ENCODE measurements around the gene TTL. TPM values are rescaled to one million over a fixed set of nuclear protein-coding genes. Genes with fewer than 3 reads are reported as not detected.
"Not testable (repeated sequence)": the region's sequence is repeated elsewhere in the genome, so short reads cannot be mapped to it uniquely, and the experiment has no call there.

Gene TTL
- polyA plus RNA-seq, 3 donors: 2.7 to 13.9 (median 5.4) TPM

GRCh38 chr2:112433480-112433879, 48.5 kb upstream of the TTL start, which contains the start of gene RGPD8:
Gene RGPD8 (minus strand): TSS chr2:112433645. CDS start chr2:112433453, 192 bp downstream.
- DNase-seq: peak; percentile 77 to 87 (median 87)
- H3K4me1 Mint-ChIP-seq; H3K4me1 ChIP-seq (ENCODE audit: control insufficient read depth in 1 of 2, insufficient read depth in 2 of 2, low read length in 2 of 2); H3K36me3 Mint-ChIP-seq; H3K9me3 Mint-ChIP-seq; H3K36me3 ChIP-seq (replicated peaks in 1 of 2; ENCODE audit: control insufficient read depth in 1 of 2, insufficient read depth in 2 of 2, low read length in 2 of 2); H3K27me3 ChIP-seq (ENCODE audit: control insufficient read depth in 2 of 2, insufficient read depth in 2 of 2, low read length in 2 of 2); H3K27me3 Mint-ChIP-seq (ENCODE audit: low read depth in 3 of 3); H3K9me3 ChIP-seq (replicated peaks in 1 of 2; ENCODE audit: control insufficient read depth in 1 of 2, insufficient read depth in 1 of 2, low read length in 2 of 2); H3K4me2 ChIP-seq (replicated peaks; ENCODE audit: extremely low read depth, low read length, poor library complexity, severe bottlenecking); H4K20me1 ChIP-seq (ENCODE audit: insufficient read depth, low read length): not testable (repeated sequence)
- peaks cover 13% of the 10 kb centered on the region for H3K79me2 ChIP-seq (ENCODE audit: insufficient read depth, low read length)
- Mint-ChIP-seq H3K4me3 (peak within 1 kb of the TSS; percentile 77 to 78), H3K27ac (peak within 1 kb of the TSS in 6 of 7 donors; percentile 20 to 70 (median 39))
- intact Hi-C loops (cut with micrococcal nuclease): loop anchor here (10.0 kb wide), 2 partner anchors 179 to 379 kb away; partner anchors contain the start of genes ZC3H8 (in 2 of the 2) and TMEM87B (in 1 of the 2)
- H3K4me3 ChIP-seq (replicated peaks in 1 of 3; ENCODE audit: low read depth in 2 of 3, low read length in 3 of 3): peak within 1 kb of the TSS; percentile 43 to 66 (median 54)
- H3K27ac ChIP-seq (ENCODE audit: low read depth in 1 of 2, low read length in 2 of 2): peak within 1 kb of the TSS in 1 of 2 donors; percentile 41
- H3K9ac ChIP-seq (ENCODE audit: insufficient read depth, low read length, poor library complexity, severe bottlenecking): peak within 1 kb of the TSS; percentile 40
- H2AFZ ChIP-seq (ENCODE audit: insufficient read depth, low read depth, low read length, poor library complexity, severe bottlenecking): peak within 1 kb of the TSS; percentile 59
- WGBS (ENCODE audit: insufficient coverage): no CpG with 5 or more reads among the region's 26 CpGs
- TF ChIP-seq CTCF (IDR thresholded peaks at IDR 0.05): peak; percentile 49

GRCh38 chr2:112433932-112434730, 47.8 kb upstream of the TTL start:
- 80% methylated on average over 18 of the region's 31 CpGs for WGBS (ENCODE audit: insufficient coverage)
- Mint-ChIP-seq H3K27ac (no peak overlapping the region), H3K27me3 (ENCODE audit: low read depth in 3 of 3) (peaks cover under 1 to 3% (median 3%) of the 10 kb centered on the region in 3 donors), H3K36me3 (no peaks in the 10 kb centered on the region), H3K4me3 (no peak overlapping the region), H3K9me3 (no peaks in the 10 kb centered on the region), H3K4me1 (peaks cover 9% of the 10 kb centered on the region)
- Histone ChIP-seq H3K4me3 (replicated peaks in 1 of 3; ENCODE audit: low read depth in 2 of 3, low read length in 3 of 3) (no peak overlapping the region), H3K9ac (ENCODE audit: insufficient read depth, low read length, poor library complexity, severe bottlenecking) (no peak overlapping the region), H3K79me2 (ENCODE audit: insufficient read depth, low read length) (peaks cover 13% of the 10 kb centered on the region), H3K27me3 (ENCODE audit: control insufficient read depth in 2 of 2, insufficient read depth in 2 of 2, low read length in 2 of 2) (no peaks in the 10 kb centered on the region), H3K36me3 (replicated peaks in 1 of 2; ENCODE audit: control insufficient read depth in 1 of 2, insufficient read depth in 2 of 2, low read length in 2 of 2) (no peaks in the 10 kb centered on the region), H3K4me1 (ENCODE audit: control insufficient read depth in 1 of 2, insufficient read depth in 2 of 2, low read length in 2 of 2) (peaks cover 0 to 5% of the 10 kb centered on the region in 2 donors), H3K27ac (ENCODE audit: low read depth in 1 of 2, low read length in 2 of 2) (no peak overlapping the region), H3K9me3 (replicated peaks in 1 of 2; ENCODE audit: control insufficient read depth in 1 of 2, insufficient read depth in 1 of 2, low read length in 2 of 2) (no peaks in the 10 kb centered on the region), H3K4me2 (replicated peaks; ENCODE audit: extremely low read depth, low read length, poor library complexity, severe bottlenecking) (no peak overlapping the region), H2AFZ (ENCODE audit: insufficient read depth, low read depth, low read length, poor library complexity, severe bottlenecking) (no peak overlapping the region), H4K20me1 (ENCODE audit: insufficient read depth, low read length) (no peaks in the 10 kb centered on the region)
- DNase-seq: peak in 1 of 3 donors; percentile 2
- TF ChIP-seq CTCF (IDR thresholded peaks at IDR 0.05): no peak
- intact Hi-C loops (cut with micrococcal nuclease): loop anchor here (10.0 kb wide), 2 partner anchors 179 to 379 kb away; partner anchors contain the start of genes ZC3H8 (in 2 of the 2) and TMEM87B (in 1 of the 2)

DNA sequence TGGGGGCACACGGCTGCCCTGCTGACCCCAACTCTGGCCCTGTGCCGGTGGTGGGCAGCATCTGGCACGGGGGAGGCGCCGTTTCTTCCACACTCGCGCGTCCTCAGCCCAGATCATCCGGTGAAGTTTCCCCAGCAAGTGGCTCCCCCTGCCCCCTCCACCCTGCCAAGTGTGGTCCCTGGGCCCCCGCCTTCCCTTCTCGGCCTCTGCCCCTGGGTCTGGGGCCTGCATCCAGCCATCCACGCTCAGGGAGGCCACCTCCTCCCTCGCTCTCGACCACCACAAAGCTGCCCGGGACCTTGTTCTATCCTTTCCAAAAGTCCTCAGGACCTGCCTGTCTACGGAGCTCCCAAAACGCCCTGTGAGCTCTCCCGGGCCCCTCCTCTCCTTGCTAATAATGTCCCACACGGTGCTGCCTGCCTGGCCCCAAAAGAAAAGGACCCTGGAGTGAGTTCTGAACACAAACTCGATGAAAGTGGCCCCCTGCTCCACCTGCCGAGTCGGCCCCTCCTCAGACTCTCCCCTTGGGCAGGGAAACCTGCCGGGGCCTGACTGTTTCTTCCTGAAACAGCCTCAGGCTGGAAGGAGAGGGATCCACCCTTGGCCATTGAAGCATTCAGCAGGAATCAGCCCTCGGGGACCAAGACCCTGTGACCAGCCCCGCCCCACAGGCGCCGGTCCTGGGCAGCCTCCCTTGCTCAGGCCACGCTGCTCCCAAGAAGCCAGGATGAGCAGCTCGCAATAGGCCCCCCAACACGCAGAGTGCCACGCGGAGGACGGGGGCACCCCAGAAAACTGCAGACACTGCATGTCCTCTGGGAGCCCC, 46.9 kb upstream of the TTL start:
- not testable (repeated sequence) for H3K27me3 Mint-ChIP-seq (ENCODE audit: low read depth in 3 of 3); H3K27me3 ChIP-seq (ENCODE audit: control insufficient read depth in 2 of 2, insufficient read depth in 2 of 2, low read length in 2 of 2); H3K9me3 ChIP-seq (replicated peaks in 1 of 2; ENCODE audit: control insufficient read depth in 1 of 2, insufficient read depth in 1 of 2, low read length in 2 of 2); H3K27ac ChIP-seq (ENCODE audit: low read depth in 1 of 2, low read length in 2 of 2); H3K4me1 Mint-ChIP-seq; H3K4me2 ChIP-seq (replicated peaks; ENCODE audit: extremely low read depth, low read length, poor library complexity, severe bottlenecking); H3K4me3 ChIP-seq (replicated peaks in 1 of 3; ENCODE audit: low read depth in 2 of 3, low read length in 3 of 3); H3K27ac Mint-ChIP-seq; H3K9ac ChIP-seq (ENCODE audit: insufficient read depth, low read length, poor library complexity, severe bottlenecking); H3K9me3 Mint-ChIP-seq; DNase-seq; H3K4me3 Mint-ChIP-seq; H3K4me1 ChIP-seq (ENCODE audit: control insufficient read depth in 1 of 2, insufficient read depth in 2 of 2, low read length in 2 of 2); H3K36me3 ChIP-seq (replicated peaks in 1 of 2; ENCODE audit: control insufficient read depth in 1 of 2, insufficient read depth in 2 of 2, low read length in 2 of 2); H2AFZ ChIP-seq (ENCODE audit: insufficient read depth, low read depth, low read length, poor library complexity, severe bottlenecking); H3K36me3 Mint-ChIP-seq; H4K20me1 ChIP-seq (ENCODE audit: insufficient read depth, low read length)
- H3K79me2 ChIP-seq (ENCODE audit: insufficient read depth, low read length): peaks cover 13% of the 10 kb centered on the region
- intact Hi-C loops (cut with micrococcal nuclease): loop anchor here (10.0 kb wide), 2 partner anchors 180 to 380 kb away; partner anchors contain the start of genes ZC3H8 (in 2 of the 2) and TMEM87B (in 1 of the 2)
- 96% methylated on average over 22 of the region's 33 CpGs for WGBS (ENCODE audit: insufficient coverage)

Measured in CD14-positive monocyte (primary cell).